ENCODE measurements around the gene MYO5B. TPM values are rescaled to one million over a fixed set of nuclear protein-coding genes. Genes with fewer than 3 reads are reported as not detected.

Gene MYO5B
- total and polyA plus RNA-seq, 2 donors (not counting 1 experiment from before 2014, with no cell fraction given), result 0.30 to 1.7 TPM

GRCh38 chr18:50172367-50172766 is 22.6 kb downstream of the MYO5B start:
- 100% methylated on average over 1 of the region's 3 CpGs for WGBS (ENCODE audit: insufficient coverage)
- H3K36me3 ChIP-seq (replicated peaks in 1 of 2; ENCODE audit: control extremely low read depth in 1 of 2, control insufficient read depth in 1 of 2, extremely low read depth in 1 of 2, insufficient read depth in 2 of 2, low read length in 1 of 2), result no peaks in the 10 kb centered on the region
- no peaks in the 10 kb centered on the region for H3K79me2 ChIP-seq (ENCODE audit: control insufficient read depth, insufficient read depth, low read length)
- CTCF ChIA-PET, result no interaction called here
- H3K4me1 Mint-ChIP-seq, result no peaks in the 10 kb centered on the region
- ATAC-seq (ENCODE audit: low read depth) (no peak), DNase-seq (no peak)
- peaks cover 42% of the 10 kb centered on the region for H3K27me3 Mint-ChIP-seq
- no peaks in the 10 kb centered on the region for H3K9me3 Mint-ChIP-seq (ENCODE audit: insufficient read depth)
- no peaks in the 10 kb centered on the region for H3K4me1 ChIP-seq (ENCODE audit: control insufficient read depth in 2 of 2, insufficient read depth in 2 of 2, low read length in 2 of 2)
- peaks cover 0 to 4% (median 3%) of the 10 kb centered on the region in 4 experiments for H3K27me3 ChIP-seq (replicated peaks in 1 of 4; ENCODE audit: control extremely low read depth in 1 of 4, control insufficient read depth in 3 of 4, insufficient read depth in 4 of 4, low read length in 3 of 4)
- H3K9me3 ChIP-seq (ENCODE audit: control extremely low read depth in 1 of 3, control insufficient read depth in 2 of 3, insufficient read depth in 1 of 3, low read length in 2 of 3), result no peaks in the 10 kb centered on the region
- POLR2A ChIA-PET, result no interaction called here
- no peak overlapping the region for H3K27ac Mint-ChIP-seq
- no peak for TF ChIP-seq CTCF (IDR thresholded peaks at IDR 0.05)
- no peak for TF ChIP-seq EZH2 (IDR thresholded peaks at IDR 0.05; ENCODE audit: borderline replicate concordance, insufficient read depth, low read depth, low read length, poor library complexity, severe bottlenecking)
- no peak overlapping the region for H3K9ac ChIP-seq (ENCODE audit: low read length)
- no peak overlapping the region for H3K4me2 ChIP-seq (replicated peaks; ENCODE audit: low read depth, low read length, poor library complexity, severe bottlenecking)
- no peak overlapping the region for H3K4me3 Mint-ChIP-seq
- no peaks in the 10 kb centered on the region for H4K20me1 ChIP-seq (ENCODE audit: control insufficient read depth, insufficient read depth, low read length, poor library complexity, severe bottlenecking)
- intact Hi-C loops (cut with micrococcal nuclease), result no loop called here
- H3K4me3 ChIP-seq (ENCODE audit: control extremely low read depth in 1 of 5, extremely low read depth in 1 of 5, insufficient read depth in 1 of 5, low read depth in 2 of 5, low read length in 4 of 5), result no peak overlapping the region
- no peak overlapping the region for H3K27ac ChIP-seq (ENCODE audit: low read length in 2 of 2)
- no peak overlapping the region for H2AFZ ChIP-seq (ENCODE audit: insufficient read depth, low read depth, low read length, poor library complexity, severe bottlenecking)

GRCh38 chr18:50171406-50171805 is 23.5 kb downstream of the MYO5B start:
- Mint-ChIP-seq H3K4me3 (no peak overlapping the region), H3K4me1 (no peaks in the 10 kb centered on the region), H3K9me3 (ENCODE audit: insufficient read depth) (no peaks in the 10 kb centered on the region), H3K27ac (no peak overlapping the region), H3K27me3 (peaks cover 43% of the 10 kb centered on the region)
- Histone ChIP-seq H3K9me3 (ENCODE audit: control extremely low read depth in 1 of 3, control insufficient read depth in 2 of 3, insufficient read depth in 1 of 3, low read length in 2 of 3) (no peaks in the 10 kb centered on the region), H3K4me3 (ENCODE audit: control extremely low read depth in 1 of 5, extremely low read depth in 1 of 5, insufficient read depth in 1 of 5, low read depth in 2 of 5, low read length in 4 of 5) (no peak overlapping the region), H3K79me2 (ENCODE audit: control insufficient read depth, insufficient read depth, low read length) (no peaks in the 10 kb centered on the region), H3K9ac (ENCODE audit: low read length) (no peak overlapping the region), H3K4me1 (ENCODE audit: control insufficient read depth in 2 of 2, insufficient read depth in 2 of 2, low read length in 2 of 2) (no peaks in the 10 kb centered on the region), H3K27ac (ENCODE audit: low read length in 2 of 2) (no peak overlapping the region), H3K27me3 (replicated peaks in 1 of 4; ENCODE audit: control extremely low read depth in 1 of 4, control insufficient read depth in 3 of 4, insufficient read depth in 4 of 4, low read length in 3 of 4) (peaks cover 0 to 4% (median under 1%) of the 10 kb centered on the region in 4 experiments), H4K20me1 (ENCODE audit: control insufficient read depth, insufficient read depth, low read length, poor library complexity, severe bottlenecking) (no peaks in the 10 kb centered on the region), H3K4me2 (replicated peaks; ENCODE audit: low read depth, low read length, poor library complexity, severe bottlenecking) (no peak overlapping the region), H2AFZ (ENCODE audit: insufficient read depth, low read depth, low read length, poor library complexity, severe bottlenecking) (no peak overlapping the region), H3K36me3 (replicated peaks in 1 of 2; ENCODE audit: control extremely low read depth in 1 of 2, control insufficient read depth in 1 of 2, extremely low read depth in 1 of 2, insufficient read depth in 2 of 2, low read length in 1 of 2) (no peaks in the 10 kb centered on the region)
- ATAC-seq (ENCODE audit: low read depth) (no peak), DNase-seq (no peak)
- ChIA-PET CTCF (no interaction called here), POLR2A (no interaction called here)
- intact Hi-C loops (cut with micrococcal nuclease), result no loop called here
- no peak for TF ChIP-seq EZH2 (IDR thresholded peaks at IDR 0.05; ENCODE audit: borderline replicate concordance, insufficient read depth, low read depth, low read length, poor library complexity, severe bottlenecking)
- no peak for TF ChIP-seq CTCF (IDR thresholded peaks at IDR 0.05)
- no CpG with 5 or more reads among the region's 2 CpGs for WGBS (ENCODE audit: insufficient coverage)

All from B cell (primary cell).